BJ (cell line): ENCODE measurements around the gene RASGRF1. TPM values are rescaled to one million over a fixed set of nuclear protein-coding genes. Genes with fewer than 3 reads are reported as not detected.
"Not testable (repeated sequence)": the region's sequence is repeated elsewhere in the genome, so short reads cannot be mapped to it uniquely, and the experiment has no call there.

ENCODE experiments used
- CTCF ChIA-PET: fragments of 350-600 bp; formaldehyde crosslinking; extraction: SDS; loops from one replicate; lab custom pipeline; 2021; ENCODE audit warnings: antibody characterized with exemption, inconsistent platforms; lab: Yijun Ruan, JAX
- POLR2A ChIA-PET: fragments of 300-600 bp; sonication (Branson Sonifier 250); formaldehyde crosslinking; extraction: SDS; loops from one replicate; lab custom pipeline; 2021; ENCODE audit warnings: antibody characterized with exemption; lab: Charles Lee
- DNase-seq: peaks from one replicate; pipeline ENCODE4 v3.0.0-alpha.2; 2011; ENCODE audit warnings: low read depth
- H3K27me3 ChIP-seq: 2 replicates; pipeline ENCODE4 v1.6.0; 2011; ENCODE audit warnings: low read length; ENCODE audit not compliant: control insufficient read depth, insufficient read depth
- H3K36me3 ChIP-seq: 2 replicates; pipeline ENCODE4 v1.5.1; 2011; ENCODE audit warnings: low read length; ENCODE audit not compliant: control insufficient read depth, insufficient read depth
- H3K4me3 ChIP-seq: 2 replicates; pipeline ENCODE4 v1.5.1; 2011; ENCODE audit warnings: low read depth, mild to moderate bottlenecking, control low read depth, low read length
- polyA plus RNA-seq: library from polyadenylated mRNA; depleted of rRNA; stranded (reverse); fragments of >200 nt; gene quantifications from 2 replicates; pipeline ENCODE4 v1.2.3, GENCODE V29; 2011
- TF ChIP-seq, protein P1 (sequence below): IDR thresholded peaks from 2 replicates; pipeline ENCODE4 v1.5.1; 2011; ENCODE audit warnings: low read depth, mild to moderate bottlenecking, control low read depth, inconsistent platforms, low read length, moderate library complexity; ENCODE audit not compliant: insufficient read depth

RASGRF1 gene
- polyA plus RNA-seq, 1 experiment: 0.31 TPM

DNA sequence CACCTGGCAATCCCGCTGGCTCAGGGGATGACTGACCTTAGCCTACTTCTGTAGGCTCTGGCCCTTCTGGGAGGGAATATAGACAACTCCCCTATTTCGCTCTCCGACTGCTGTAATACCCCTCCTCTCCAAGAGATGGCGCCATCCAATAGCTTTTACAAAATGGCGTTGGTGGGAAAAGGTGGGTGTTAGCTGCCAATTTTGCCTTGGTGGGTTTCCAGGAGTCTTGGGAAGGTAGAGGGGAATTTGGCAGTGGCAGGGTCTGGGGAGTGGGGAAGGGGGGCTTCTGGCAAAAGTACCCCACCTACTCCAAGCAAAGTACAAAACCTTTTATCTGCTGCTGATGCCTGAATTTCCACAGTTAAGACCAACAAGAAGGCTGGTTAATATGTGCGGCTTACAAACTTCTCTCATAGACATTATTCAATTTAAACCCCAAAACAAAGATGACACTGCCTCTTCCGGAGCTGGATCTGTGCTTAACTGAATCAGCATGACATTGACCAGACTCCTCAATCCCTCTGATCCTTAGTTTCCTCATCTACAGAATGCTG, 62.1 kb downstream of the RASGRF1 start:
- POLR2A ChIA-PET: no interaction called here
- CTCF ChIA-PET: interaction anchor here (0.6 to 6.2 kb wide), 19 partner anchors 8 to 183 kb away, joined by 3 to 120 read pairs (median 5); no protein-coding TSS in a partner anchor
- Histone ChIP-seq H3K27me3 (no peaks in the 10 kb centered on the region), H3K36me3 (no peaks in the 10 kb centered on the region), H3K4me3 (no peak overlapping the region)
- TF ChIP-seq, protein P1, sequence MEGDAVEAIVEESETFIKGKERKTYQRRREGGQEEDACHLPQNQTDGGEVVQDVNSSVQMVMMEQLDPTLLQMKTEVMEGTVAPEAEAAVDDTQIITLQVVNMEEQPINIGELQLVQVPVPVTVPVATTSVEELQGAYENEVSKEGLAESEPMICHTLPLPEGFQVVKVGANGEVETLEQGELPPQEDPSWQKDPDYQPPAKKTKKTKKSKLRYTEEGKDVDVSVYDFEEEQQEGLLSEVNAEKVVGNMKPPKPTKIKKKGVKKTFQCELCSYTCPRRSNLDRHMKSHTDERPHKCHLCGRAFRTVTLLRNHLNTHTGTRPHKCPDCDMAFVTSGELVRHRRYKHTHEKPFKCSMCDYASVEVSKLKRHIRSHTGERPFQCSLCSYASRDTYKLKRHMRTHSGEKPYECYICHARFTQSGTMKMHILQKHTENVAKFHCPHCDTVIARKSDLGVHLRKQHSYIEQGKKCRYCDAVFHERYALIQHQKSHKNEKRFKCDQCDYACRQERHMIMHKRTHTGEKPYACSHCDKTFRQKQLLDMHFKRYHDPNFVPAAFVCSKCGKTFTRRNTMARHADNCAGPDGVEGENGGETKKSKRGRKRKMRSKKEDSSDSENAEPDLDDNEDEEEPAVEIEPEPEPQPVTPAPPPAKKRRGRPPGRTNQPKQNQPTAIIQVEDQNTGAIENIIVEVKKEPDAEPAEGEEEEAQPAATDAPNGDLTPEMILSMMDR: peak; percentile 82
- DNase-seq: no peak

DNA sequence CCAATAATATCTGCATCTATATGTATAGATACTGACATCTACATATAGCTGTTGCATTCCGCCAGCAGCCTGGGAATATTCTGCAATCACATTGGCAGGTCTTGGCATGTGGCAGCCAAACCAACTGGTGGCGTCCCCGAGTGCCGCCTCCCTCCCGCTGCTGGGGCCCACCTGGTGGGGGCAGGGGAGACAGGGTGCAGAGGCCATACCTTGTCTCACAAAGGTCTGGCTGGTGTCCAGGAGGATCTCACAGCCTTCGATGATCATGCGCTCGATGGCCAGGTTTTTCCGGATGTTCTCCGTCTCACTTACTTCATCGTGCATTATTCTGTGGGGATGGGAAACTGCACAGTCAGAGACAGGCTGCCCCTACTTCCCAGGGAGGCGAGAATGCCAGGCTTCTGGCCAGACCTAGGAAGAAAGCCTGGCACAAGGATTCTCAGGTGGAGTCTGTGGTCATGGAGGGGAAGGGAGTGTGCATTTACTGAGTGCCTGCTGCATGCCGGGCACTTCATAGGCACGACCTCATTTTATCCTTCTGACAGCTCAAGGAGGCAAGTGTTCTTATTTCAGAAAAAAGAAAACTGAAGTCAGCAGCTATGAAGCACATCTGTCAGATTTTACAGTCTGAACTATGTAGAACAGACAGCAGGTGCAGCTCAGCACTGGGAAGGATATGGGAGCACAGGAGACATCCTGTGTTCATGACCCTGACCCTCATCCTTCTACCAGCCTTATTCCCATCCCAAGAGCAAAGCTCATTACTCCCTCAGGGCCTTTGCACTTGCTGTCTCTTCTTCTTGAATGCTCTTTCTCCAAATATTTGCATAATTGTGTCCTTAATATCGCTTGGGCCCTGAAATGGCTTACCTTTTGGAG, 62.8 kb downstream of the RASGRF1 start:
- POLR2A ChIA-PET: interaction anchor here (0.6 kb wide), 1 partner anchor 157 kb away, joined by 3 read pairs; no protein-coding TSS in a partner anchor

DNA sequence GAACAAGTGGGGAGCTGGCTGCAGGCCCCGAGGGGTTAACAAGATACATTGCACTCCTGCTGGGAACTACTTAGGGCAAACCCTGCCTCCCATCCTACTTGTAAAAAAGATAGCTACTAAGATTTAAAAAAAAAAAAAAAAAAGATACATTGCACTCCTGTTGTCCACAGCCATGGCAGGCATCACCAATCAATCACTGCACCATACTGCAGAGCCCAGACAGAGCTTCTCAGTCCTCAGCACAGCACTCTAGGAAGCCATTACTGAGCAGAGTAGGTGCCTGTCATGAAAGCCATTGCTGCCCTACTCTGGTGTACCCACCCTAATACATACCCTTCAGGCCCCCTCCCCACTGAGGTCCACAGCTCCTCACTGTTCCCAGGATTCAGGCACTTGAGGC, 64.8 kb downstream of the RASGRF1 start:
- POLR2A ChIA-PET: no interaction called here
- no peaks in the 10 kb centered on the region for H3K27me3 ChIP-seq
- H3K4me3 ChIP-seq: no peak overlapping the region
- DNase-seq: no peak
- no peaks in the 10 kb centered on the region for H3K36me3 ChIP-seq
- CTCF ChIA-PET: interaction anchor here (0.6 to 6.2 kb wide), 3 partner anchors 8 to 730 kb away, joined by 3 to 120 read pairs (median 5); no protein-coding TSS in a partner anchor
- TF ChIP-seq, protein P1: no peak

More for the DNA sequence above, 62.8 kb downstream of the RASGRF1 start:
- TF ChIP-seq, protein P1: no peak
- CTCF ChIA-PET: interaction anchor here (0.6 to 6.2 kb wide), 21 partner anchors 8 to 812 kb away, joined by 3 to 120 read pairs (median 4); no protein-coding TSS in a partner anchor
- H3K4me3 ChIP-seq: no peak overlapping the region
- H3K27me3 ChIP-seq: no peaks in the 10 kb centered on the region
- H3K36me3 ChIP-seq: no peaks in the 10 kb centered on the region
- DNase-seq: no peak

DNA sequence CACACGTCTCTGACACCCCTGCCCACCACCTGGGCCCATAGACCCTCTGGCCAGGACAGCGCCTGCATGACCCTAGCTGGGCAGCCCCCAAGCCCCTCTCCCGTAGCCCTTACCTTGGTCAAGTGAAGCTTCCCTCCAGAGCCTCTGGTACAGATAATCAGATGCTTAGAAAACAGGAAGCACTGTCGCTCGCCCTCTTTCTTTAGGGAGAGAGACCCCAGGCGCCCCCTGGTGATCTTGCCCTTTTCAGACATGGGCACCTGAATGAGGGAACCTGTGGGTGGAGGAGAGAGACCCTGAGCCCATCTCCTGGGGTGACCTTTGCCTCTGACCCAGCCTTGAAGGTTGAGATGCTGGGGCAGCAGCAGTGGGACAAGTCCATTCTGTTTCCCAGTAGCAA, 65.4 kb downstream of the RASGRF1 start:
- Histone ChIP-seq H3K36me3 (no peaks in the 10 kb centered on the region), H3K4me3 (no peak overlapping the region), H3K27me3 (no peaks in the 10 kb centered on the region)
- POLR2A ChIA-PET: no interaction called here
- CTCF ChIA-PET: interaction anchor here (1.0 to 6.2 kb wide), 2 partner anchors 8 to 158 kb away, joined by 5 to 120 read pairs; no protein-coding TSS in a partner anchor
- DNase-seq: no peak
- TF ChIP-seq, protein P1: 0 out of 2 replicates have a peak, but pooled peaks have one; percentile 7

DNA sequence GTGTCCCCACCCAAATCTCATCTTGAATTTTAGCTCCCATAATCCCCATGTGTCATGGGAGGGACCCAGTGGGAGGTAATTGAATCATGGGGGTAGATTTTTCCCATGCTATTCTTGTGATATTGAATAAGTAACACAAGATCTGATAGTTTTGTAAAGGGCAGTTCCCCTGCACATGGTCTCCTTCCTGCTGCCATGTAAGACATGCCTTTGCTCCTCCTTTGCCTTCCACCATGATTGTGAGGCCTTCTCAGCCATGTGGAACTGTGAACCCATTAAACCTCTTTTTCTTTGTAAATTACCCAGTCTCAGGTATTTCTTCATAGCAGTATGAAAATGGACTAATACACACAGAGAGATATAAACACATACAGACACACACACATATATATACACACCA, 66.1 kb downstream of the RASGRF1 start:
- H3K36me3 ChIP-seq, POLR2A ChIA-PET, H3K4me3 ChIP-seq, DNase-seq, H3K27me3 ChIP-seq: not testable (repeated sequence)
- CTCF ChIA-PET: interaction anchor here (3.1 kb wide), 1 partner anchor 159 kb away, joined by 21 read pairs; no protein-coding TSS in a partner anchor
